CD14-positive monocyte (primary cell): Measurements from ENCODE around the gene NID1. TPM values are rescaled to one million over a fixed set of nuclear protein-coding genes. Genes with fewer than 3 reads are reported as not detected.

Source experiments
- DNase-seq, 3 donors: peaks; one replicate each; pipeline ENCODE4 v3.0.0-alpha.2; 2011 to 2022
- H2AFZ ChIP-seq: 2 replicates; pipeline ENCODE4 v1.6.0; 2012; ENCODE audit warnings: mild to moderate bottlenecking, low read depth, low read length, inconsistent platforms; ENCODE audit not compliant: insufficient read depth, poor library complexity, severe bottlenecking
- H3K27ac ChIP-seq, 2 donors: 1 replicate in 1 of 2; 2 replicates in 1 of 2; pipeline ENCODE4 v1.5.1; 2012 to 2013; ENCODE audit warnings: low read length in 2 of 2, control low read depth in 1 of 2, inconsistent platforms in 1 of 2, low read depth in 1 of 2, mild to moderate bottlenecking in 1 of 2
- H3K27me3 ChIP-seq, 2 donors: one replicate each; pipeline versions ENCODE4 v1.6.0 to v1.6.1; 2011 to 2013; ENCODE audit warnings: low read length in 2 of 2; ENCODE audit not compliant: control insufficient read depth in 2 of 2, insufficient read depth in 2 of 2
- H3K36me3 ChIP-seq, 2 donors: replicated peaks in 1 of 2; 1 replicate in 1 of 2; 2 replicates in 1 of 2; pipeline versions ENCODE4 v1.5.1 to v1.6.1; 2012 to 2013; ENCODE audit warnings: low read length in 2 of 2, control low read depth in 1 of 2, inconsistent platforms in 1 of 2, mild to moderate bottlenecking in 1 of 2; ENCODE audit not compliant: insufficient read depth in 2 of 2, control insufficient read depth in 1 of 2
- H3K4me1 ChIP-seq, 2 donors: 1 replicate in 1 of 2; 2 replicates in 1 of 2; pipeline versions ENCODE4 v1.5.1 to v1.6.1; 2012 to 2013; ENCODE audit warnings: low read length in 2 of 2, control low read depth in 1 of 2, inconsistent platforms in 1 of 2, mild to moderate bottlenecking in 1 of 2, moderate library complexity in 1 of 2; ENCODE audit not compliant: insufficient read depth in 2 of 2, control insufficient read depth in 1 of 2
- H3K4me2 ChIP-seq: replicated peaks from 2 replicates; pipeline ENCODE3; 2012; ENCODE audit warnings: low read length, moderate library complexity, mild to moderate bottlenecking; ENCODE audit not compliant: poor library complexity, severe bottlenecking; ENCODE audit errors: extremely low read depth
- H3K4me3 ChIP-seq, 3 experiments: fragments of 200-600 bp in 1 of 3; sonication (generic) in 1 of 3; replicated peaks in 1 of 3; 1 replicate in 2 of 3; 2 replicates in 1 of 3; pipeline ENCODE4 v1.5.1; 2011 to 2013; ENCODE audit warnings: low read length in 3 of 3, mild to moderate bottlenecking in 3 of 3, control low read depth in 2 of 3, low read depth in 2 of 3, inconsistent platforms in 1 of 3, moderate library complexity in 1 of 3
- H3K79me2 ChIP-seq: 2 replicates; pipeline ENCODE4 v1.6.0; 2012; ENCODE audit warnings: mild to moderate bottlenecking, control low read depth, inconsistent platforms, low read length, moderate library complexity; ENCODE audit not compliant: insufficient read depth
- H3K9ac ChIP-seq: 2 replicates; pipeline ENCODE4 v1.6.0; 2017; ENCODE audit warnings: low read length, mild to moderate bottlenecking; ENCODE audit not compliant: insufficient read depth, poor library complexity, severe bottlenecking
- H3K9me3 ChIP-seq, 2 donors: replicated peaks in 1 of 2; 1 replicate in 1 of 2; 2 replicates in 1 of 2; pipeline versions ENCODE4 v1.5.1 to v1.6.1; 2012 to 2013; ENCODE audit warnings: low read length in 2 of 2, control low read depth in 1 of 2; ENCODE audit not compliant: control insufficient read depth in 1 of 2, insufficient read depth in 1 of 2
- H4K20me1 ChIP-seq: 2 replicates; pipeline ENCODE4 v1.6.0; 2012; ENCODE audit warnings: mild to moderate bottlenecking, low read length, control low read depth, moderate library complexity; ENCODE audit not compliant: insufficient read depth
- H3K27ac Mint-ChIP-seq, 7 donors: one replicate each; pipeline ENCODE4 v1.8.0; 2020; ENCODE audit warnings: mild to moderate bottlenecking in 7 of 7, mixed read lengths in 7 of 7, moderate library complexity in 6 of 7, inconsistent platforms in 2 of 7
- H3K27me3 Mint-ChIP-seq, 3 donors: one replicate each; pipeline ENCODE4 v1.8.0; 2021 to 2022; ENCODE audit warnings: low read depth in 3 of 3, mild to moderate bottlenecking in 3 of 3, mixed read lengths in 3 of 3, moderate library complexity in 3 of 3, inconsistent platforms in 1 of 3
- H3K36me3 Mint-ChIP-seq, 2 donors: one replicate each; pipeline ENCODE4 v1.8.0; 2020; ENCODE audit warnings: mixed read lengths in 2 of 2, inconsistent platforms in 1 of 2, mild to moderate bottlenecking in 1 of 2
- H3K4me1 Mint-ChIP-seq: one replicate; pipeline ENCODE4 v1.8.0; 2020; ENCODE audit warnings: mild to moderate bottlenecking, mixed read lengths
- H3K4me3 Mint-ChIP-seq, 2 donors: one replicate each; pipeline ENCODE4 v1.8.0; 2020; ENCODE audit warnings: mild to moderate bottlenecking in 2 of 2, mixed read lengths in 2 of 2, moderate library complexity in 1 of 2
- H3K9me3 Mint-ChIP-seq, 7 donors: one replicate each; pipeline ENCODE4 v1.8.0; 2020 to 2022; ENCODE audit warnings: mixed read lengths in 7 of 7, mild to moderate bottlenecking in 6 of 7, moderate library complexity in 6 of 7, inconsistent platforms in 2 of 7
- WGBS: methylation state at CpG from one replicate; pipeline ENCODE4 v1.1.5; 2013; ENCODE audit warnings: missing lambda C conversion rate; ENCODE audit not compliant: insufficient coverage; 5-methylcytosine and 5-hydroxymethylcytosine counted together
- intact Hi-C, 2 donors: fragments of 100-400 bp; cut with micrococcal nuclease; formaldehyde crosslinking; loops; one replicate each; pipeline versions ENCODE4 v1.15.0 to v1.15.1; 2023
- polyA plus RNA-seq, 3 donors: library from polyadenylated mRNA; depleted of rRNA in 1 of 3; unstranded in 2 of 3; stranded (reverse) in 1 of 3; fragments of 300-500 nt in 2 of 3; fragments of >200 nt in 1 of 3; fragmentation: Illumina TruSeq in 2 of 3; gene quantifications; 1 replicate in 2 of 3; 2 replicates in 1 of 3; pipeline ENCODE4 v1.2.3, GENCODE V29; 2012 to 2021
- TF ChIP-seq, protein P1 (sequence below): fragments of 200-600 bp; IDR thresholded peaks from one replicate; pipeline ENCODE4 v1.8.0; 2022; ENCODE audit warnings: antibody characterized with exemption, mild to moderate bottlenecking

Gene NID1
- polyA plus RNA-seq, 3 donors: 6.8 to 19.7 (median 14.4) TPM

DNA sequence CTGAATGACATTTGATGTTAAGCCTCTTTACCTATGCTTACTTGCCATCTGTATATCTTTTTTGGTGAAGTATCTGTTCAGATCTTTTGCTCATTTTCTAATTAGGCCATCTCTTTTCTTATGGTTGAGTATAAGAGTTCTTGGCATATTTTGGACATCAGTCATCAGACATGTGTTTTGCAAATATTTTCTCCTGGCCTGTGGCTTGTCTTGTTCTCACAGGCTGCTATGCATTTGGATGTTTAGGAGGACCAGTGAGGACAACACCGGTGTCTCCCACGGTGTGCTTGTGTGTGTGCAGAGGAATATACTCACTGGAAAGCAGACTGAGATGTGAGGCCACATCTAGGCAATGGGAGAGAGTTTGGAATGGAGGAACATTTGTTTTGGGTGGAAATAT lies 111.1 kb downstream of the NID1 start:
- peak overlapping the region; percentile 79 to 100 for H3K27ac ChIP-seq
- no peaks in the 10 kb centered on the region for H4K20me1 ChIP-seq
- H3K36me3 ChIP-seq: no peaks in the 10 kb centered on the region
- peaks cover 98% of the 10 kb centered on the region for H3K4me1 Mint-ChIP-seq
- H3K27me3 ChIP-seq: no peaks in the 10 kb centered on the region
- TF ChIP-seq, protein P1, sequence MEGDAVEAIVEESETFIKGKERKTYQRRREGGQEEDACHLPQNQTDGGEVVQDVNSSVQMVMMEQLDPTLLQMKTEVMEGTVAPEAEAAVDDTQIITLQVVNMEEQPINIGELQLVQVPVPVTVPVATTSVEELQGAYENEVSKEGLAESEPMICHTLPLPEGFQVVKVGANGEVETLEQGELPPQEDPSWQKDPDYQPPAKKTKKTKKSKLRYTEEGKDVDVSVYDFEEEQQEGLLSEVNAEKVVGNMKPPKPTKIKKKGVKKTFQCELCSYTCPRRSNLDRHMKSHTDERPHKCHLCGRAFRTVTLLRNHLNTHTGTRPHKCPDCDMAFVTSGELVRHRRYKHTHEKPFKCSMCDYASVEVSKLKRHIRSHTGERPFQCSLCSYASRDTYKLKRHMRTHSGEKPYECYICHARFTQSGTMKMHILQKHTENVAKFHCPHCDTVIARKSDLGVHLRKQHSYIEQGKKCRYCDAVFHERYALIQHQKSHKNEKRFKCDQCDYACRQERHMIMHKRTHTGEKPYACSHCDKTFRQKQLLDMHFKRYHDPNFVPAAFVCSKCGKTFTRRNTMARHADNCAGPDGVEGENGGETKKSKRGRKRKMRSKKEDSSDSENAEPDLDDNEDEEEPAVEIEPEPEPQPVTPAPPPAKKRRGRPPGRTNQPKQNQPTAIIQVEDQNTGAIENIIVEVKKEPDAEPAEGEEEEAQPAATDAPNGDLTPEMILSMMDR: no peak
- H3K9ac ChIP-seq: peak overlapping the region; percentile 23
- peaks cover 1 to 5% of the 10 kb centered on the region in 2 donors for H3K36me3 Mint-ChIP-seq
- H3K4me1 ChIP-seq: peaks cover 98 to 100% of the 10 kb centered on the region in 2 donors
- no peak overlapping the region for H2AFZ ChIP-seq
- no peak for DNase-seq
- 100% methylated on average over 2 of the region's 2 CpGs for WGBS
- peak overlapping the region in 1 of 2 donors; percentile 49 for H3K4me3 Mint-ChIP-seq
- peak overlapping the region; percentile 95 to 100 (median 96) for H3K27ac Mint-ChIP-seq
- peak overlapping the region; percentile 47 for H3K4me2 ChIP-seq
- H3K27me3 Mint-ChIP-seq: peaks cover 0 to 2% (median 0%) of the 10 kb centered on the region in 3 donors
- no peaks in the 10 kb centered on the region for H3K9me3 Mint-ChIP-seq
- peak overlapping the region in 1 of 3 experiments; percentile 52 for H3K4me3 ChIP-seq
- intact Hi-C loops: loop anchor here in 1 of 2 donors (2.0 to 5.0 kb wide), 2 partner anchors 17 to 36 kb away; no protein-coding TSS in a partner anchor
- H3K79me2 ChIP-seq: peaks cover 39% of the 10 kb centered on the region
- no peaks in the 10 kb centered on the region for H3K9me3 ChIP-seq

DNA sequence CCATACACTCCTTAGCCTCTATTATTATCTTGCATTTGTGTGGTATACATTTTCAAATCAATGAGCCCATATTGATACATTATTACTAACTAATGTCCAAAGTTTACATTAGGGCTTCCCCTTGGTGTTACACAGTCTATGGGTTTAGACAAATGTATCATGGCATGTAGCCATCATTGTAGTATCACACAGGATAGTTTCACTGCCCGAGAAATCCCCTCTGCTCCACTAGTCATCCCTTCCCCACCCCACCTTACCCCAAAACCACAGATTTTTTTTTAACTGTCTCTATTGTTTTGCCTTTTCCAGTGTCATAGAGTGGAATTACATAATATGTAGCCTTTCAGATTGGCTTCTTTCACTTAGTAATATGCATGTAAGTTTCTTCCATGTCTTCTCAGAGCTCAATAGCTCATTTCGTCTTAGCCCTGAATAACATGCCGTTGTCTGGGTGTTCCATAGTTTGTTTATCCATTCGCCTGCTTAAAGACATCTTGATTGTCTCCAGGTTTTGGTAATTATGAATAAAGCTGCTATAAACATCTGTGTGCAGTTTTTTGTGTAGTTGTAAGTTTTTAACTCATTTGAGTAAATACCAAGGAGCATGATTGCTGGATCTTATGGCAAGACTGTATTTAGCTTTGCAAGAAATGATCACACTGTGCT lies 111.8 kb downstream of the NID1 start:
- peaks cover 98% of the 10 kb centered on the region for H3K4me1 Mint-ChIP-seq
- Histone ChIP-seq H3K27me3 (no peaks in the 10 kb centered on the region), H3K4me1 (peaks cover 100% of the 10 kb centered on the region in 2 donors), H3K4me2 (peak overlapping the region; percentile 16), H3K4me3 (peak overlapping the region in 1 of 3 experiments; percentile 52), H3K9me3 (no peaks in the 10 kb centered on the region), H3K27ac (peak overlapping the region; percentile 78 to 100), H3K79me2 (peaks cover 46% of the 10 kb centered on the region), H3K9ac (peak overlapping the region; percentile 18), H2AFZ (no peak overlapping the region), H4K20me1 (no peaks in the 10 kb centered on the region), H3K36me3 (no peaks in the 10 kb centered on the region)
- intact Hi-C loops: loop anchor here in 1 of 2 donors (5.0 kb wide), 1 partner anchor 36 kb away; no protein-coding TSS in a partner anchor
- 58% methylated on average over 2 of the region's 4 CpGs for WGBS
- H3K9me3 Mint-ChIP-seq: peaks cover 0 to under 1% (median 0%) of the 10 kb centered on the region in 7 donors
- TF ChIP-seq, protein P1: no peak
- peaks cover 0 to 2% (median 0%) of the 10 kb centered on the region in 3 donors for H3K27me3 Mint-ChIP-seq
- H3K27ac Mint-ChIP-seq: peak overlapping the region; percentile 95 to 100 (median 96)
- no peak overlapping the region for H3K4me3 Mint-ChIP-seq
- peaks cover 1 to 5% of the 10 kb centered on the region in 2 donors for H3K36me3 Mint-ChIP-seq
- peak; percentile 64 to 93 (median 74) for DNase-seq
